Testis (tissue), 2 donors: ENCODE measurements around the gene YBX1.

Experiments used
- POLR2A ChIP-seq: fragments of 450-650 bp; IDR thresholded peaks from one replicate; pipeline ENCODE4 v1.6.1; 2017; ENCODE audit warnings: antibody characterized with exemption, mild to moderate bottlenecking, moderate library complexity
- TF ChIP-seq, protein P1 (sequence below), 3 experiments: fragments of 450-650 bp in 2 of 3; fragments of 200-600 bp in 1 of 3; sonication (generic) in 1 of 3; IDR thresholded peaks; one replicate each; pipeline ENCODE4 v1.5.1; 2016 to 2019; ENCODE audit warnings: antibody characterized with exemption in 3 of 3, mild to moderate bottlenecking in 2 of 3, moderate library complexity in 1 of 3

DNA sequence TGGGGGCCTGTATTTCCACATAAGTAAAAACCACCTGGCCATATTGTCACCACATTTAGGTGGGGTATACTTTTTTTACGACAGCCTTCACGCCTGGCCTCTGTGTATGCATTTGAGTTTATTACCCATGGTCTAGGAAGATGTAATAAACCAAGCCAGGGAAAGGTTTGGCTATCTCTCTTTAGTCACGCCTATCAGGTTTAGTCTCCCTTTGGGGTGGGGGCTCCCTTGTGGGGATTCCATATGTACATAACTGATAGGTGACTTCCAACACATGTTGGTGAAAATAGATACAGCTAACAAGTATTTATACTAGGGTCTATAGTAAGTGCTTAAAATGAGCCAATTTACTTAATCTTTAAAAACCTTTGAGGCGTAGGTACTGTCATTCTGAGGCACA lies 4.2 kb downstream of the YBX1 start:
- TF ChIP-seq, protein P1, sequence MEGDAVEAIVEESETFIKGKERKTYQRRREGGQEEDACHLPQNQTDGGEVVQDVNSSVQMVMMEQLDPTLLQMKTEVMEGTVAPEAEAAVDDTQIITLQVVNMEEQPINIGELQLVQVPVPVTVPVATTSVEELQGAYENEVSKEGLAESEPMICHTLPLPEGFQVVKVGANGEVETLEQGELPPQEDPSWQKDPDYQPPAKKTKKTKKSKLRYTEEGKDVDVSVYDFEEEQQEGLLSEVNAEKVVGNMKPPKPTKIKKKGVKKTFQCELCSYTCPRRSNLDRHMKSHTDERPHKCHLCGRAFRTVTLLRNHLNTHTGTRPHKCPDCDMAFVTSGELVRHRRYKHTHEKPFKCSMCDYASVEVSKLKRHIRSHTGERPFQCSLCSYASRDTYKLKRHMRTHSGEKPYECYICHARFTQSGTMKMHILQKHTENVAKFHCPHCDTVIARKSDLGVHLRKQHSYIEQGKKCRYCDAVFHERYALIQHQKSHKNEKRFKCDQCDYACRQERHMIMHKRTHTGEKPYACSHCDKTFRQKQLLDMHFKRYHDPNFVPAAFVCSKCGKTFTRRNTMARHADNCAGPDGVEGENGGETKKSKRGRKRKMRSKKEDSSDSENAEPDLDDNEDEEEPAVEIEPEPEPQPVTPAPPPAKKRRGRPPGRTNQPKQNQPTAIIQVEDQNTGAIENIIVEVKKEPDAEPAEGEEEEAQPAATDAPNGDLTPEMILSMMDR (IDR thresholded peaks at IDR 0.05) = no peak
- no peak for TF ChIP-seq POLR2A
